Esophagus squamous epithelium (tissue), 5 donors: ENCODE data around the gene TMEM184A. TPM values are rescaled to one million over a fixed set of nuclear protein-coding genes. Genes with fewer than 3 reads are reported as not detected.

Experiments used
- DNase-seq: peaks from one replicate; lab custom pipeline; 2025; lab: John Stamatoyannopoulos, UW
- H3K27ac ChIP-seq, 4 donors: fragments of 200-600 bp; sonication (generic); one replicate each; pipeline ENCODE4 v1.5.1; 2016 to 2019; ENCODE audit warnings: mild to moderate bottlenecking in 1 of 4
- H3K27me3 ChIP-seq, 4 donors: fragments of 200-600 bp; sonication (generic); 1 replicate in 3 of 4; 2 replicates in 1 of 4; pipeline versions ENCODE4 v1.5.1 to v1.6.0; 2017 to 2021; ENCODE audit warnings: antibody characterized with exemption in 1 of 4
- H3K36me3 ChIP-seq, 3 donors: fragments of 200-600 bp; sonication (generic); one replicate each; pipeline ENCODE4 v1.5.1; 2016 to 2019
- H3K4me1 ChIP-seq, 3 donors: fragments of 200-600 bp; sonication (generic); one replicate each; pipeline ENCODE4 v1.5.1; 2017 to 2019
- H3K4me3 ChIP-seq, 4 donors: fragments of 200-600 bp; sonication (generic); 1 replicate in 3 of 4; 2 replicates in 1 of 4; pipeline ENCODE4 v1.5.1; 2016 to 2019; ENCODE audit warnings: mild to moderate bottlenecking in 2 of 4, moderate library complexity in 1 of 4
- H3K9me3 ChIP-seq, 3 donors: fragments of 200-600 bp; sonication (generic); one replicate each; pipeline ENCODE4 v1.5.1; 2016 to 2019
- CTCF ChIP-seq, 6 experiments: fragments of 450-650 bp in 4 of 6; fragments of 200-600 bp in 2 of 6; sonication (generic) in 2 of 6; IDR thresholded peaks; one replicate each; pipeline ENCODE4 v1.5.1; 2016 to 2019; ENCODE audit warnings: antibody characterized with exemption in 6 of 6, mild to moderate bottlenecking in 4 of 6, moderate library complexity in 4 of 6
- POLR2A ChIP-seq, 4 donors: fragments of 450-650 bp; IDR thresholded peaks; one replicate each; pipeline ENCODE4 v1.6.1; 2017; ENCODE audit warnings: antibody characterized with exemption in 4 of 4, mild to moderate bottlenecking in 4 of 4, moderate library complexity in 3 of 4
- WGBS, 2 donors: methylation state at CpG; one replicate each; pipeline ENCODE4 v1.1.5; 2018; 5-methylcytosine and 5-hydroxymethylcytosine counted together
- intact Hi-C: fragments of 100-400 bp; cut with DNase I; formaldehyde crosslinking; loops from one replicate; pipeline ENCODE4 v1.15.0; 2022
- total RNA-seq, 4 donors: library from RNA; depleted of rRNA; stranded (reverse); fragments of >200 nt; gene quantifications; one replicate each; pipeline ENCODE4 v1.1.0, GENCODE V29; 2016
- donor health status: DM: yes; HTN: yes; CAD: no.

TMEM184A gene
- total RNA-seq, 4 donors from 2014 or later: 56.7 to 204 (median 98.9) TPM

DNA sequence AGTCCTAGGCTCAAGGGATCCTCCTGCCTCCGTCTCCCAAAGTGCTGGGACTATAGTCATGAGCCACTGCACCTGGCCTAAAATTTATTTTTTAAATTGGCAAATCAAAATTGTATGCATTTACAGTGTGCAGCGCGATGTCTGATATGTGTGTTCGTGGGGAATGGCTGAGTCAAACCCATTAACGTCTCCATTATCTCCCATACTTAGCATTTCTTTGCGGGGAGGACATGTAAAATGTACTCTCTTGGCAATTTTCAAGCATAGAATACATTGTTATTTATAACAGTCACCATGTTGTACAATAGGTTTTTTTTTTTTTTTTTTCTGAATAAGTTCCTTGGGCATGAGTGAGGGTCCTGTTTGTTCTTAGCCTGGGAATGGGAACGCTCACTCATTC lies 3.8 kb downstream of the TMEM184A start:
- peaks cover 0 to 78% (median 0%) of the 10 kb centered on the region in 3 donors for H3K36me3 ChIP-seq
- H3K27ac ChIP-seq: no peak overlapping the region
- no peaks in the 10 kb centered on the region for H3K27me3 ChIP-seq
- H3K4me3 ChIP-seq: no peak overlapping the region
- TF ChIP-seq CTCF (IDR thresholded peaks at IDR 0.05) (no peak), POLR2A (IDR thresholded peaks at IDR 0.05) (no peak)
- no peaks in the 10 kb centered on the region for H3K9me3 ChIP-seq
- intact Hi-C loops: no loop called here
- 75 to 83% methylated on average over 6 to 7 of the region's 7 CpGs for WGBS, 2 donors
- peaks cover 10 to 26% (median 17%) of the 10 kb centered on the region in 3 donors for H3K4me1 ChIP-seq
- DNase-seq: no peak

DNA sequence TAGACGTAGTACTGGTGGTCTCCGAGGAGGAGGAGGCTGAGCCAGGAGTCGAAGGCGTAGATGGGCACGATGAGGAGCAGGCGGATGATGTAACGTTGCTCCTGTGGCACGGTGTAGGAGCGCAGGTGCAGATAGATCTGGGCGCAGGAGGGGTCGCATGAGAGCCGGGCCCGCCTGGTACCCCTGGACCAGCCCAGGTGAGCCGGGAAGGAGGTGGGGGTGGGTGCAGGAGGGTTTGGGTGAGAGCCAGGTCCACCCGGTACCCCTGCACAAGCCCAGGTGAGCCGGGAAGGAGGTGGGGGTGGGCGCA lies 5.2 kb downstream of the TMEM184A start:
- Histone ChIP-seq H3K27ac (no peak overlapping the region), H3K4me1 (peaks cover 8 to 22% (median 14%) of the 10 kb centered on the region in 3 donors), H3K9me3 (no peaks in the 10 kb centered on the region), H3K36me3 (peaks cover 0 to 92% (median 0%) of the 10 kb centered on the region in 3 donors), H3K27me3 (no peaks in the 10 kb centered on the region), H3K4me3 (no peak overlapping the region)
- WGBS, 2 donors: 80 to 94% methylated on average over 1 to 11 of the region's 17 CpGs
- DNase-seq: no peak
- TF ChIP-seq POLR2A (IDR thresholded peaks at IDR 0.05): no peak
- intact Hi-C loops: no loop called here

- no peak for TF ChIP-seq POLR2A (IDR thresholded peaks at IDR 0.05)
- TF ChIP-seq CTCF (IDR thresholded peaks at IDR 0.05): no peak
- Histone ChIP-seq H3K27me3 (no peaks in the 10 kb centered on the region), H3K9me3 (no peaks in the 10 kb centered on the region), H3K4me3 (no peak overlapping the region), H3K4me1 (peaks cover 7 to 22% (median 11%) of the 10 kb centered on the region in 3 donors), H3K36me3 (peaks cover 0 to 98% (median 0%) of the 10 kb centered on the region in 3 donors), H3K27ac (no peak overlapping the region)
- 78 to 100% methylated on average over 4 to 15 of the region's 42 CpGs for WGBS, 2 donors
- intact Hi-C loops: no loop called here
- DNase-seq: no peak
Observed at GRCh38 chr7:1550005-1550845, 5.8 kb downstream of the TMEM184A start.

- Histone ChIP-seq H3K4me3 (no peak overlapping the region), H3K36me3 (peaks cover 0 to 99% (median 0%) of the 10 kb centered on the region in 3 donors), H3K4me1 (peaks cover 9 to 23% (median 9%) of the 10 kb centered on the region in 3 donors), H3K27ac (no peak overlapping the region), H3K27me3 (no peaks in the 10 kb centered on the region), H3K9me3 (no peaks in the 10 kb centered on the region)
- whole genome bisulfite sequencing, 2 donors: no CpG with 5 or more reads among the region's 27 CpGs
- intact Hi-C loops: no loop called here
- TF ChIP-seq CTCF (IDR thresholded peaks at IDR 0.05) (no peak), POLR2A (IDR thresholded peaks at IDR 0.05) (no peak)
- no peak for DNase-seq
Observed at GRCh38 chr7:1549357-1550004, 6.5 kb downstream of the TMEM184A start.

GRCh38 chr7:1548944-1549343 lies 7.1 kb downstream of the TMEM184A start:
- no peak for DNase-seq
- intact Hi-C loops: no loop called here
- Histone ChIP-seq H3K27me3 (no peaks in the 10 kb centered on the region), H3K4me1 (peaks cover 12 to 29% (median 14%) of the 10 kb centered on the region in 3 donors), H3K36me3 (peaks cover 0 to 97% (median 0%) of the 10 kb centered on the region in 3 donors), H3K27ac (no peak overlapping the region), H3K4me3 (no peak overlapping the region), H3K9me3 (no peaks in the 10 kb centered on the region)
- TF ChIP-seq CTCF (IDR thresholded peaks at IDR 0.05): no peak
- TF ChIP-seq POLR2A (IDR thresholded peaks at IDR 0.05): no peak
- WGBS, 2 donors: 75 to 83% methylated on average over 10 to 11 of the region's 14 CpGs
